Stimulated activated CD8-positive, alpha-beta memory T cell treated with anti-CD3 and anti-CD28 coated beads, Interleukin-12 subunit alpha, Interleukin-12 subunit beta, amount 100 ng/mL, for 4 hours (primary cell): ENCODE measurements around the gene DCDC2C.

ENCODE experiments used
- DNase-seq: peaks from one replicate; pipeline ENCODE4 v3.0.0-alpha.2; 2020; ENCODE audit warnings: low read depth

The DCDC2C gene

DNA sequence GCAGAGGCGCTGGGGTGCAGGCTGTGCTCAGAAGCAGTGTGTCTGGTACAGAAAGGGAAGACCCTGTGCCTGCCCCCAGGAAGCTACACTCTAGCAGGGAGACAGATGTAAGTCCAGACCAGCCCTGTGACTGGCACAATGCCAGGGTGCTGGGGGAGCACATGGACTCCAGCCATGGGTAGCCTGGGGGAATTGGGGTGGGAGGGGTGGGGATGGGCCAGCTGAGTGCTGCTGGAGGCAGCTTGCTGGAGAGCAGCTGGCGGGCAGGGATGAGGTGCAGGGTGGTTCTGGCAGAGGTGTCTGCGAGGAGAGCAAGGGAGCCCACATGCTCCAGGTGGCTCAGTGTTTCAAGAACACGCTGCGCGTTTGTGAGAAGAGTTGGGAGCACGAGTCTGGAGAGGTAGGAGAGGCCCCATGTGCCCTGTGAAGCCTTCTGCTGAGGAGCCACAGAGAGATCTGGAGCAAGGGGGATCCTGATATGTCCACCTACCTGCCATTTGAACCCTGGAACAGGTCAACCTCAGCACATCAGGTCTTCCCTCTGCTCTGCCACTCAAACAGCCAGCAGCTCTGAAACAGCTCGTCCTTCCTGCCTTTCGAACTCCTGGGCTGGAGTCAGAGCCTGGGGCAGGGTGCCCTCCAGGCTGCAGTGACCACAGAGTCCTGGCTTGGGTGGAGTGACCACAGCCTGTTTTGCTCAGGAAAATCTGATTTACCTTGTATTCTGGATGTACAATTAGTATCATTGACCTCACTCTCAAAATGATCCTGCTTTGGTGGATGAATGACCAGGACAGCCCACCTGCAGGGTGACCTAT, 30.3 kb upstream of the DCDC2C start:
- no peak for DNase-seq

DNA sequence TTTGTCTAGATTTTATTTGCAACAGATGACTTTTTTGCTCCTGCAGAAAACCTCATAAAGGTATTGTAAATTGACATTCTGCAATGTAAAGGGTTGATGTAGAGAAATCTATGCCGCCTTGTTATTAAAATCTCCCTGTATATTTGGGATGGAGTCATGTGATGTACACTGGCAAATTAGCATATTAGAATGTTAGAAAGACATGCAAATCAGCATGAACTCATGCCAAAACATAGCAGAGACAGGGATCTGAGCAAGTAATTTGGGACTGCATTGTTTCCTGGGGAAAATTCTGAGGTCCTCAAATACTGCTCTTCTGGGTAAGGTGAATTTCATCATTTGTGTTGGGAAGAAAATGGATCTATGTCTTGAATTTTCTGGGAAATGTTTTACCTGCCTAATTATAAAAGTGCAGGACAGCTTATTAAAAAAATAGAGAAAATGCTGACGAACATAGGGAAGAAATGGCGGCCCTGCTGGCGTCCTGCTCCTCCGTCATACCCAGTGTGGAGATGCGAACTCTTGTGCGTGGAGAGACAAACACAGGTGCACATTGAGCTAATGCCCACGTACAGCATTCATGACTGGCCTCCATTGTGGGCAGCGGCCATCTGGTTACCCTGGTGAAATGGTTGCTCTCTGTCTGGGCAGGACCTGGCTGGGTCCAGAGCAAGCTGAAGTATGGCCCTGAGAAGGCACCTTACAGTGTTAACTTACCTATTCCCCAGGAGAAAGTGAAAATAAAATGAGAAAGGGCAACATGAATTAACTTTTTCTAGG, 29.1 kb upstream of the DCDC2C start:
- DNase-seq: no peak

DNA sequence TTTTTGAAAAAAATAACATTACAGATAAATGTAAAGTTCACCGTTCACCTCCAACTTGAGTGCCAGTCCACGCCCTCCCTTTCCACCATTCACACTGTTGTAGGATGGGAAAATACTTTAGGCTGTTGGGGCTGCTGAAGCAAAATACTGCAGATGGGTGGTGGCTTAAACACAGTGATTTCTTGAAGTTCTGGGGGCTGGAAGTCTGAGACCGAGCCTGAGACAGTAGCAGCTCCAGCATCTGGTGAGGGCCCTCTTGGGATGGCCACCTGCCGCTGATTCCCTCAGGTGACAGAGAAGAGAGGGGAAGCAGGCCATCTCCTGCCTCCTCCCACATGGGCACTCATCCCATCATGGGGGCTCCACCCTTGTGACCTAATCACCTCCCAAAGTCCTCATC, 27.7 kb upstream of the DCDC2C start:
- no peak for DNase-seq

DNA sequence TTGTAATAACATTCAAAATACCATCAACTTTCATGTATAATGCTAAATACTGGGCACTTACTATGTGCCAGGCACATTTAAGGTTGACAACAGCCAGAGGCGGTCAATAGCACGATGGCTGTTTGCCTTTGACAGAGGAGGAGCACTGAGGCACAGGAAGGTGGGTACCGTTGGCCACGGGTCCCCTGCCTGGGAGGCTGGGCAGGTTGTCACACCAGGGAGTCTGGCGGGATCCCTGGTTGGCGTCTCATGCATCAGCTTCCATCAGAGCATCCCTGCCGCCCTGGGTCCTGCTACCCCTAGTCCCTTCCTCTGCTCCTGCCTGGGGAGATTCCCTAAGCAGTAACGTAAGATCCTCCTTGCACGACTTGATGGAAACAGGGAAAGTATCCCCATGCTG, 25.9 kb upstream of the DCDC2C start:
- DNase-seq: no peak

DNA sequence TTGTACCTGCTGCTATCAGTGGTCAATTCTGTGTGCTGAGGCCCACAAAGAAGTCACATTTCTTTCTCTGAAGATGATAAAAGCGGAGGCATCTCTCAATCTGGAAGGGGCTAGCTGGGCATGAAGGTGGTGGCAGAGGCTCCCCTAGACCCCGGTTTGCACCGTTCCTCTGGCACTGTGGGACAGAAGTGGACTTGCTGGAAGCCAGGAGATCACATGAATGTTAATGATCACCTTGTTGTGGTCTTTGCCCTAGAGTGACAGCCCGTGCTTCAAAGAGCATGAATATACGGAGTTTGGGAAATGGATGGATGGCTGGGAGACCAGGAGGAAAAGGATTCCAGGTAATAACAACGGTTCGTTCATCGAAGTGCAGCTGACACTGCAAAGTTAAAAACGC, 25.2 kb upstream of the DCDC2C start:
- no peak for DNase-seq

DNA sequence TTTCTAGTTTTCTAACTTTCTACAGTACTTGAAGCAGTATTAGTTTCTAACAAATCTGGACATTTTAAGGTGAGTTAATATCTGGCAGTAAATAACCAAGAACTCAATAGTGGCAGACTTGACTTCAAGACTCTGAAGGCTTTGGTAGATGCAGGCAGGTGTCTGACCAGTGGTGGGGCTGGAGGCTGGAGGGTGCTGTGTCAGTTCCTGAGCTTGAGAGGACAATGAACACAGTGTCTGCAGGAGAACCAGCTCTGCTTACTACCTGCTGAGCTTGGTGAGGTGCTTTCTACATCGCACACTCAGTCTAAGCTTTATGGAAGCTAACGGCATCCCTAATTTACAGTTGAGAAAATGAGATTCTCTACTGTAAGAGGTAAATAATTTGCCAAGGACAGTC, 24.2 kb upstream of the DCDC2C start:
- no peak for DNase-seq

DNA sequence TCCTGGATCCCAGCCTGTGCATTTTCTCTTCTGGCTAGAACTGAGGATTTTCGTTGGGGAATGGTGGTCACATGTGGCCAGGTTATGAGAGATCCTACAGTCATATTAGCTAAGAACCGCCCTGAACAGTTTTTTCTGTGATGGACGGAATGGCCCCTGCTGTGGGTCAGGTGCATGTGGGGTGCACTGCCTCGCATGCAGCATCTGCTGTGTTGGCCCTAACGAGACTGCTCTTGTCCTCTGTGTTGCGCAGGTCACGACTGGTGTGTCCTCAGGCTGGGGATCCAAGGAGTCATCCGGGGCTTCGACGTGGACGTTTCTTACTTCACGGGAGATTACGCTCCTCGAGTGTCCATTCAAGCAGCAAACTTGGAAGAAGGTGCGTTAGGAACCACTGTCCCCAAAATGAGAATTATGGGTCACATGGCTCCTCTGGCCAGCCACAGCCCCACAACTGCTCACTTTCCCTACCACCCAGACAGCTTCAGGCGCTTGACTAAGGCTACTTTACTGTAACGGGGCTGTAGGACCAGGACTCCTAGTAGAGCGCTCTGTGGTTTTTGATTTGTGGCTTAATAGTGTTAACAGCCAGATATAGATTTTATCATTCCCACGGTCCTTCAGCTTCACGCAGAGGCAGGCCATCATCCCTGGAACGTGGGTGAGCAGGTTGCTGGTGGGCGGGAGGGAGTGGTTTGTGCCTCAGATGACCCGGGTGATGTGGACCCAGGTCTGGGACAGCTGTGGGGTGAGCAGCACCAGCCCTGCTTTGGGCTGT, 23.6 kb upstream of the DCDC2C start:
- no peak for DNase-seq

DNA sequence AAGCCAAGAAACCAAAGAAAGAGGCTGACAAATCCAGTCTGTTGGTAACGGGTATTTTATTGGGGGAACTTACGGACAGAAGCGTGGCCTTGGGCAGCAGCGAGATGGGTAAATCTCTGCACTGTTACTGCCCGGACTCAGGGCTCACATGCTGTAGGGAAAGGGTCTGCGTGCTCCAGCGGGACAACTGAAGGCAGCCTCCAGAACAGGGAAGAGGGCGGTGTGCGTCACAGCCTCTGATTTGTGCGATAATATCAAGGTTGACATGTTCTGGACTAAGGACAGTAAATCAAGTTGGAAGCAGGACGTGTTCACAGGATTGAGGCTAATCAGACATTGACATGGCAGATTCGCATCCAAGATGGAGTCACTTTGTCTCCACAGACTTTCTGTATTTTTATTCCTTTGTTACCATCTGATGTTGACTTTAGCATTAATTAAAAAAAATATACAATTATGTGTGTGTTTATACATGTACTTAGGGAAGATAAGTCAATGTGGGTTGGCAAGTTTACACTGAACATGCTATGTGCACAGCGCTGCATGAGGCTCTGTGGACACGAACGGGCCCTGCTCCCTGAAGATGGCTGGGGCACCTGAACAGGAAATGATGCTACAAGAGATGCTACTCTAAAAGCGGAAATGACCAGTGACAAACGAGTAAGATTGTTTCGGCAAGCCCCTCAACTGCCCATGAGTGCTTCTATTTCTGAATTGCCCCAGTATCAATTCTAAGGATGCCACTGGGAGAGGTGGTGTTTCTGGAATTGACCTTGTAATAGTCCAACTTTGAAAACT, 22.6 kb upstream of the DCDC2C start:
- no peak for DNase-seq

DNA sequence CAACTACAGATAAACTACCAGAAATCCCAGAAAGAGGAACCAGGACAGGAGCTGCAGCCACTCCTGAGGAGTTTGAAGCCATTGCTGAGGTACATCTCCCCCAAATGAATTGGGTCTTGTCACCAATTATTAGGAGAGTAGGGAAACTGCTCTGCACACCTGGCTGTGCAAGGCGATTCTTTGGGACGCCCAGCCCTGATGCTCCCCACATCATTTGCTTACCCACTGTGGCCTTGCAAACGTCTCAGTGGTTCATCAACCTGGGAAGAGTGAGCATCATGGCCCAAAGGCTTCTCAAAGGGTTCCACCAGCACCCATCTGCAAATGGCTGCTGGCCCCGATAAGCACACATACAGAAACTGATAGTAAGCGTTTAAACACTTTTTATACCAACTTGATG, 21.8 kb upstream of the DCDC2C start:
- DNase-seq: no peak

DNA sequence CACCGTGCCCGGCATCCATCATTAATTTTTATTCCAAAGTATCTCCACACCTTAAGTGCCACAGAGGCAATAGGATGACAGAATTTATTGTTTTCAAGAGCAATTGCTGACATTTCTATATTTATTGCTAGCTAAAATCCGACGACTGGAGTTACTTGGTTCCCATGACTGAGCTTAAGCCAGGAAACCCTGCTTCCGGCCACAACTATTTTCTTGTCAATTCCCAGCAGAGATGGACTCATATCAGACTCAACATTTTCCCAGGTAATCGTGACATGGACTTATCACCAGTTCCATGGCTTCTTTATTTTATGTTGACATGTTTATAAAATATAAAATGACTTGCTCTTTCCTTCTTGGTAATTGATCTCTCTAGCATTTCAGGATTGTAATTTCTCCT, 20.6 kb upstream of the DCDC2C start:
- DNase-seq: no peak

DNA sequence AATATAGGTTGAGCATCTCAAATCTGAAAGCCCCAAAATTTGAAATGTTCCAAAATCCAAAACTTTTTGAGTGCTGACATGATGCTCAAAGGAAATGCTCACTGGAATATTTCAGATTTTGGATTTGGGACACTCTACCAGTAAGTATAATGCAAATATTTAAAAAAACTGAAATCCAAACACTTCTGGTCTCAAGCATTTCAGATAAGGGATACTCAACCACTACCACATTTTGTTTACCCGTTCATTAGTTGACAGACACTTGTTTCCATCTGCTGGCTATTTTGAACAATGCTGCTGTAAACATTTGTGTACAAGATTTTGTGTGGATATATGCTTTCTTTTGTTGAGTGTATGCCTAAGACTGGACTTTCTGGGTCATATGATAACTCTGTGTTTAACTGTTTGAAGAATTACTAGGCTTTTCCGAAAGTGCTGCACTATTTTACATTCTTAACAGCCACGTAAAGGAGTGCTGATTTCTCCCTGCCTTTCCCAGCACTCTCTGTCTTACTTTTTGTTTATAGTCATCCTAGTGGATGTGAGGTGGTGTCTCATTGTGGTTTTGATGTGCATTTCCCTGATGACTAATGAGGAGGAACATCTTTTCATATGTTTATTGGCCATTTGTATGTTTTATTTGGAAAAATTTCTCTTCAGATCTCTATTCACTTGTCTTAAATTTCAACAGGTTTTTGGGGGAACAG, 19.5 kb upstream of the DCDC2C start:
- no peak for DNase-seq

DNA sequence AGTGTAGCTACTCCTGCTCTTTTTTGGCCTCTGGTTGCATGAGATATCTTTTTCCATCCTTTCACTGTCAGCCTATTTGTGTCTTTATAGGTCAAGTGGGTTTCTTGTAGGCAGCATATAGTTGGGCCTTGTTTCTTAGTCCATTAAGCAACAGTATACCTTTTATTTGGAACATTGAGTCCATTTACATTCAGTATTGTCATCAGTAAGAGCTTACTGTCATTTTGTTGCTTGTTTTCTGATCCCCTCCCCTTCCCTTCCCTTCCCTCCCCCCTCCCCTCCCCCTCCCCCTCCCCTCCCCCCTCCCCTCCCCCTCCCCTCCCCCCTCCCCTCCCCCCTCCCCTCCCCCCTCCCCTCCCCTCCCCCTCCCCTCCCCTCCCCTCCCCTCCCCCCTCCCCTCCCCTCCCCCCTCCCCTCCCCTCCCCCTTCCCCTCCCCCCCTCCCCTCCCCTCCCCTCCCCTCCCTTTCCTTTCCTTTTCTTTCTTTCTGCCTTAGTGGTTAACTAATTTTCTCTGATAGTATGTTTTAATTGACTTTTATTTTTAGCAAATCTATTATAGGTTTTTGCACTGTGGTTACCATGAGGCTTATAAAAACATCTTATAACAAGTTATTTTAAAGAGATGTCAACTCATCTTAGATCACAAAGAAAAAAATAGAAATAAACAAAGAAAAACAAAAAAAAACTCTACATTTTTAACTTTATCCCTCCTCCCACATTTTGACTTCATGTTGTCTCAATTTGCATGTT, 13.2 kb upstream of the DCDC2C start:
- no peak for DNase-seq

DNA sequence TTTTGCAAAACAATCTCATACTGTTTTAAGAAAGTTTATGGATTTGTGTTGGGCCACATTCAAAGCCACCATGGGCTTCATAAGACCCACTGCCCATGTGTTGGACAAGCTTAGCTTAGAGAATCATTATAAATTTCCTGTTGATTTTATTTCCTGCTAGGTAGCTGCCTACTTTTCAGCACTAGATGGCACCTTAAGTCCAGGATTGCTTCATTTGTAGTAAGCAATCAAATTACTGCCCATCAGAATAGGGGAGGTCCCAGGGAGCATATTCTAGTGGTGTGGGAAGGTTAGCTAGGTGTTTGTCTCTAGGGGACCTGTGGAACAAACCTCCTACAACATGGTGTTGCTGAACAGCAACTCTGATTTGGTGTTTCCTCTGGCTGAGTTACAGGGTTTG, 11.0 kb upstream of the DCDC2C start:
- no peak for DNase-seq

DNA sequence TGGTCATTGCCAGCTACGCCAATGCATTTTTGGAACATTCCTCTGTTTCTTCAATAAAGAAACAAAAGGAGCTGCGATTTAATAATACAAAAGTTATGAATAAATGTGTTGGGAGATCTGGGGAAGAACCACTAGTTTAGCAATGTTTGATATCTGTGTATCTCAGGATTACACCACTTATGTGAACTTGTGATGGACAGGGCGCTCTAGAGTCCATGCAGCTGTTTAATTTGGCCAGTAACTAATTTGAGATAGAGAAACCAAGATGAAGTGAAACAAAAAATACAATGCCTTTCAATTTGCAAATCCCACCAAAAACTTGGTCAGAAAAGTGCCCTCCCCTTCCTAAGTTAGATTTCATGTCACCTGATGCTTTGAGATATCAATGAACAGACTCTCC, 6.8 kb upstream of the DCDC2C start:
- no peak for DNase-seq

DNA sequence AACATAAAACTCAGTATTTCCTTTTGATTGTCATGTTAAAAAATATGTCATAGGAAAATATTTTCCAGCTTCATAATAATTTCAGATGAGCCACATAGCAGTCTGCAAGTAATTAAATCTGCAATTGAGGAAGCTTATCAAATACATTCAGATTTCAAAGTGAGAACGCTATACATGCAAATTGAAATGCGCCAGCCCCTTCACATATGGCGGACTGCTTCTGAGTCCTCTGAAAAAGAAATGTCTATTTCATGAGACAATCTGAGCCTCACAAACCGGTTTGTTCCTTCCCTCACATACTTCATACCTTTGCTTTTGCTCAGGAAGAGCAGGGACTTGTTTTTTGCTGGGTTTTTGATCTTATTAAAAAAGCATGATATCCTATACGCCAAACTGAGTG, 2.3 kb upstream of the DCDC2C start:
- DNase-seq: no peak

DNA sequence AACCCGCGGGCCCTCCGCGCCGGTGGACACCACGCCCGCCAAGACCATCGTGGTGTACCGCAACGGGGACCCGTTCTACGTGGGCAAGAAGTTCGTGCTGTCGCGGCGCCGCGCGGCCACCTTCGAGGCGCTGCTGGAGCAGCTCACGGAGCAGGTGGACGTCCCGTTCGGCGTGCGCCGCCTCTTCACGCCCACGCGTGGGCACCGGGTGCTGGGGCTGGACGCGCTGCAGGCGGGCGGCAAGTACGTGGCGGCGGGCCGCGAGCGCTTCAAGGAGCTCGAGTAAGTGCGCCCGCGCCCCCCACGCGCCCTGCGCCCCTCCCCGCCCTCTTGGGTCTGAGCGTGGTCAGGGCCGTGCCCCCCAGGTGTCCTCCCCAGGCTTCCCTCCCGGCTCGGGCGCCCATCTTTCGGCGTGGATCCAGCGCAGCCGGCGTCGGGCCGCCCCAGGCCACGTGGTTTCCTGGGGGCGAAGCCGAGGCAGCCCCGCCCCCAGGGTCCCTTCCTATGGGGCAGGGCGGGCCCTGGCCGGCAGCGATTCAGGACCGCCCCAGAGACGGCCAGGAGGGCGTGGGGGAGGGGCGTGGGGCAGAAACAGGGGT, 481 bp downstream of the DCDC2C start:
- DNase-seq: no peak

DNA sequence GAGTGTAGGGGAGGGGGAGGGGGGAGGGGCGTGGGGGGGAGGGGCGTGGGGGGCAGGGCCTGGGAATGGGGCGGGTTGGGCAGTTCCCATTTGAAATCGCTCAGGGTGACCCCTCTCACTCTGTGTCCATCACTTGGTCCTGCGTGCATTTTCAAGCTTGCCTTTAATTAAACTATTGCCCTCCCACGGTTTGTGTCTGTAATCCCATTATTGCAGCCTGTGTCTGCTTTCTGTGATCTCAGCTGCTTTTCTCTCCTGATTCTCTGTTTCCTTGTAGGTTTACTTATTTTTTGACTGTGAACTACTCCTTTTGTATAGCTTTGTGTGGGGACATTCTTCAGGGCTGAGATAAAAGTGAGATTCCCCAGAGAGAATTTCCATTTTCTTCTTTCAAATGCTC, 1.3 kb downstream of the DCDC2C start:
- DNase-seq: no peak

DNA sequence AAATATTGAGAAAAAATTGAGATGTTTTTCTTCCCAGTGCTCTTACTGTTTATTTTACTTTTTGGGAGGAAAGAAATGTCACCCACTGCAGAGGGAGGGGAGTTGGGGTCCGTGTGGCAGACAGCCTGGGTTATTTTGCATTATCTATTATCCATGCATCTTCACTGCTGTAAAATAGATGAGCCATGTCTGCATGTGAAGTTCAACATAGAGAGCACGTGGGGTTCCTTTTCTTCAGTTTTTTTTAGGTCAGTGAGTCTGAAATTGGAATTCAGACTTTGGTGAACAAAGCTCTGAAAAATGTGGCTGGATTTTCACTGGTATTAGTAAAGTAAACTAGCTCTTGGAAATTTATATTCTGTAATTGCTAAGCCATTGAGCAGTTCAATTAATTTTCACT, 2.4 kb downstream of the DCDC2C start:
- no peak for DNase-seq

DNA sequence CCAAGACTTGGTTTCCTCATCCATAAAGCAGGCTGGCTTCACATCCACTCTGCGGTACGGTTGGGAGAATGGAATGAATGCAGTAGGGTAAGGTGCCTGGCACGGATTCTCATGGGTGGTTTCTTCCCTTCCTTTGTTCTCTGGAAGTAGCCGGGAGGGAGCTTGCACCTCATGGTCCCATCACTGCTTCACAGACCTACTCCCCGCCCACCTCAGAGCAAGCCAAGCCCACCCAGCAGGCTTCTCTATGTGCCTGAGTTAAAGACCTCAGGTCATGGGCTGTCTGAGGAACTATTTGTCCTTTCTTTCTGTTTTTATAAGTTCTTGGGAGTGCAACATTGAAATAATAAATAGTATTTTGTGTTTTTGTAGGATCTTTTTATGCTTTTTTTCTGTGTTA, 3.5 kb downstream of the DCDC2C start:
- DNase-seq: no peak

DNA sequence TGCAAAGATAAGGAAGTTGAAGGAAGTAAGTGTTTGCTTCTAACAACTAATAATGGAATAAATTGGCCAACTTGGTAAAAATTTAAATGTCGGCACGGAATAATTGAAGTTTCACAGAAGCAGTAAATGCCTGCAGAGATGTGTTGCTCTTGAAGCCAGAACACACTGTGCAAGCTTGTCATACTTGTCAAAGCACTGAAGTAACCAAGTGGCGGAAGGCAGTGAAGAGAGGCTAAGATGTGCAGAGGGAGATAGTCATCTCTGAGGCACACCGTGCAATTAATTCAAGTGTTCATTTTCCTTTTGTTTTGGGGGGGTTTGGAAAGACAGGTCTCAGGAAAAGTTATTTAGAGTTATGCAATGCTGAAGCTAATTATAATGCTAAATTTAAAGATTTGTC, 5.2 kb downstream of the DCDC2C start:
- DNase-seq: no peak
